ENCODE data around the gene PTPRM. TPM values are rescaled to one million over a fixed set of nuclear protein-coding genes. Genes with fewer than 3 reads are reported as not detected.

The PTPRM gene
- total RNA-seq, 1 experiment from 2014 or later: 14.5 TPM

- BruUV-seq (replicated peaks): no TSS peak
- no peak overlapping the region for H3K9ac ChIP-seq (ENCODE audit: low read length)
- DNase-seq (ENCODE audit: low read depth, low spot score): no peak
- intact Hi-C loops (cut with micrococcal nuclease): loop anchor here (5.0 kb wide), 1 partner anchor 48 kb away; no protein-coding TSS in a partner anchor
- RAD21 ChIA-PET (ENCODE audit: low non-redundant PET in 1 of 2, low total read pairs in 2 of 2, uncharacterized antibody in 2 of 2, unreplicated experiment in 2 of 2): no interaction called here
- no peak for ATAC-seq
- H3K9me3 ChIP-seq (ENCODE audit: control insufficient read depth in 1 of 2, insufficient read depth in 1 of 2, low read depth in 1 of 2, low read length in 2 of 2): no peaks in the 10 kb centered on the region
- H3K36me3 ChIP-seq (ENCODE audit: control insufficient read depth in 1 of 2, insufficient read depth in 2 of 2, low read length in 2 of 2): no peaks in the 10 kb centered on the region
- H3K79me2 ChIP-seq (ENCODE audit: insufficient read depth, low read length): no peaks in the 10 kb centered on the region
- no peaks in the 10 kb centered on the region for H3K4me1 ChIP-seq (ENCODE audit: control insufficient read depth in 1 of 2, insufficient read depth in 2 of 2, low read length in 2 of 2)
- no peak overlapping the region for H3K4me2 ChIP-seq (ENCODE audit: low read length)
- no peak overlapping the region for H2AFZ ChIP-seq (ENCODE audit: low read depth, low read length, poor library complexity, severe bottlenecking)
- POLR2A ChIA-PET: no interaction called here
- TF ChIP-seq EGR1 (IDR thresholded peaks at IDR 0.05; ENCODE audit: low read depth): no peak
- TF ChIP-seq JUND (IDR thresholded peaks at IDR 0.05): no peak
- TF ChIP-seq, protein P1, sequence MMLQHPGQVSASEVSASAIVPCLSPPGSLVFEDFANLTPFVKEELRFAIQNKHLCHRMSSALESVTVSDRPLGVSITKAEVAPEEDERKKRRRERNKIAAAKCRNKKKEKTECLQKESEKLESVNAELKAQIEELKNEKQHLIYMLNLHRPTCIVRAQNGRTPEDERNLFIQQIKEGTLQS (IDR thresholded peaks at IDR 0.05): no peak
- no peak for TF ChIP-seq YY1 (IDR thresholded peaks at IDR 0.05; ENCODE audit: extremely low read depth, insufficient replicate concordance, low read depth, low read length)
- no peak for TF ChIP-seq CBX3 (IDR thresholded peaks at IDR 0.05; ENCODE audit: low read depth)
- no peak for TF ChIP-seq POLR2AphosphoS5 (IDR thresholded peaks at IDR 0.05; ENCODE audit: low read depth, low read length)
- TF ChIP-seq, protein P2, sequence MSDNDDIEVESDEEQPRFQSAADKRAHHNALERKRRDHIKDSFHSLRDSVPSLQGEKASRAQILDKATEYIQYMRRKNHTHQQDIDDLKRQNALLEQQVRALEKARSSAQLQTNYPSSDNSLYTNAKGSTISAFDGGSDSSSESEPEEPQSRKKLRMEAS (IDR thresholded peaks at IDR 0.05): no peak
- TF ChIP-seq RAD21 (IDR thresholded peaks at IDR 0.05; ENCODE audit: low read depth): no peak
- no peak for TF ChIP-seq ZNF274 (IDR thresholded peaks at IDR 0.05; ENCODE audit: low read depth, low read length)
- no peak for TF ChIP-seq SRF (IDR thresholded peaks at IDR 0.05; ENCODE audit: low read depth)
- TF ChIP-seq TCF7L2 (IDR thresholded peaks at IDR 0.05; ENCODE audit: borderline replicate concordance, extremely low read depth, insufficient read depth, insufficient read length): no peak
- TF ChIP-seq POLR2A (IDR thresholded peaks at IDR 0.05; ENCODE audit: borderline replicate concordance, extremely low read depth, insufficient read depth, insufficient read length): no peak
- TF ChIP-seq FOSL1 (IDR thresholded peaks at IDR 0.05; ENCODE audit: low read depth): no peak
- TF ChIP-seq REST (IDR thresholded peaks at IDR 0.05; ENCODE audit: low read depth): no peak
- no peak for TF ChIP-seq ZFX (IDR thresholded peaks at IDR 0.05)
- TF ChIP-seq, protein P3, sequence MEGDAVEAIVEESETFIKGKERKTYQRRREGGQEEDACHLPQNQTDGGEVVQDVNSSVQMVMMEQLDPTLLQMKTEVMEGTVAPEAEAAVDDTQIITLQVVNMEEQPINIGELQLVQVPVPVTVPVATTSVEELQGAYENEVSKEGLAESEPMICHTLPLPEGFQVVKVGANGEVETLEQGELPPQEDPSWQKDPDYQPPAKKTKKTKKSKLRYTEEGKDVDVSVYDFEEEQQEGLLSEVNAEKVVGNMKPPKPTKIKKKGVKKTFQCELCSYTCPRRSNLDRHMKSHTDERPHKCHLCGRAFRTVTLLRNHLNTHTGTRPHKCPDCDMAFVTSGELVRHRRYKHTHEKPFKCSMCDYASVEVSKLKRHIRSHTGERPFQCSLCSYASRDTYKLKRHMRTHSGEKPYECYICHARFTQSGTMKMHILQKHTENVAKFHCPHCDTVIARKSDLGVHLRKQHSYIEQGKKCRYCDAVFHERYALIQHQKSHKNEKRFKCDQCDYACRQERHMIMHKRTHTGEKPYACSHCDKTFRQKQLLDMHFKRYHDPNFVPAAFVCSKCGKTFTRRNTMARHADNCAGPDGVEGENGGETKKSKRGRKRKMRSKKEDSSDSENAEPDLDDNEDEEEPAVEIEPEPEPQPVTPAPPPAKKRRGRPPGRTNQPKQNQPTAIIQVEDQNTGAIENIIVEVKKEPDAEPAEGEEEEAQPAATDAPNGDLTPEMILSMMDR (IDR thresholded peaks at IDR 0.05 in 2 of 3, conservative IDR thresholded peaks at IDR 0.05 in 1 of 3; ENCODE audit: borderline replicate concordance in 1 of 3, insufficient read depth in 1 of 3, low read depth in 2 of 3, low read length in 2 of 3): no peak
- TF ChIP-seq SP1 (IDR thresholded peaks at IDR 0.05; ENCODE audit: low read depth): no peak
- no peak overlapping the region for H3K27ac ChIP-seq (ENCODE audit: low read depth, low read length)
- H3K9me2 ChIP-seq (ENCODE audit: insufficient read depth): no peaks in the 10 kb centered on the region
- CTCF ChIA-PET: no interaction called here
- H4K20me1 ChIP-seq (ENCODE audit: insufficient read depth): no peaks in the 10 kb centered on the region
- H3K27me3 ChIP-seq (ENCODE audit: insufficient read depth, low read length): peaks cover 4% of the 10 kb centered on the region; the same call in 1 of the 2 replicates
- no peak overlapping the region for H3K4me3 ChIP-seq (replicated peaks in 1 of 2; ENCODE audit: low read depth in 1 of 2, low read length in 2 of 2)
These were observed 51.9 kb downstream of the PTPRM start for GRCh38 chr18:7618891-7619442.

Measured in HCT116 (cell line).